ENCODE measurements around the gene ASTN2.
"Not testable (repeated sequence)": the region's sequence is repeated elsewhere in the genome, so short reads cannot be mapped to it uniquely, and the experiment has no call there.

ASTN2 gene

GRCh38 chr9:116928289-116928688 is 486.6 kb downstream of the ASTN2 start:
- H3K4me3 ChIP-seq (replicated peaks; ENCODE audit: low read depth, low read length): no peak overlapping the region
- no peak for DNase-seq (ENCODE audit: extremely low read depth, low read depth)
- TF ChIP-seq CTCF (IDR thresholded peaks at IDR 0.05; ENCODE audit: low read depth, low read length, missing control alignments): no peak

- TF ChIP-seq CTCF (IDR thresholded peaks at IDR 0.05; ENCODE audit: low read depth, low read length, missing control alignments): no peak
- no peak overlapping the region for H3K4me3 ChIP-seq (replicated peaks; ENCODE audit: low read depth, low read length)
- DNase-seq (ENCODE audit: extremely low read depth, low read depth): no peak
Measured at GRCh38 chr9:116927726-116928125, 487.1 kb downstream of the ASTN2 start.

- H3K4me3 ChIP-seq (replicated peaks; ENCODE audit: low read depth, low read length): no peak overlapping the region
- no peak for TF ChIP-seq CTCF (IDR thresholded peaks at IDR 0.05; ENCODE audit: low read depth, low read length, missing control alignments)
- no peak for DNase-seq (ENCODE audit: extremely low read depth, low read depth)
Measured at GRCh38 chr9:116925121-116925520, 489.7 kb downstream of the ASTN2 start.

- TF ChIP-seq CTCF (IDR thresholded peaks at IDR 0.05; ENCODE audit: low read depth, low read length, missing control alignments): no peak
- H3K4me3 ChIP-seq (replicated peaks; ENCODE audit: low read depth, low read length): no peak overlapping the region
- no peak for DNase-seq (ENCODE audit: extremely low read depth, low read depth)
Measured at GRCh38 chr9:116924462-116925110, 490.3 kb downstream of the ASTN2 start.

GRCh38 chr9:116917895-116918508 is 496.9 kb downstream of the ASTN2 start:
- H3K4me3 ChIP-seq (replicated peaks; ENCODE audit: low read depth, low read length): not testable (repeated sequence)

GRCh38 chr9:116913536-116913935 is 501.3 kb downstream of the ASTN2 start:
- no peak for DNase-seq (ENCODE audit: extremely low read depth, low read depth)
- H3K4me3 ChIP-seq (replicated peaks; ENCODE audit: low read depth, low read length): no peak overlapping the region
- no peak for TF ChIP-seq CTCF (IDR thresholded peaks at IDR 0.05; ENCODE audit: low read depth, low read length, missing control alignments)

More at GRCh38 chr9:116917895-116918508, 496.9 kb downstream of the ASTN2 start:
- DNase-seq (ENCODE audit: extremely low read depth, low read depth): not testable (repeated sequence)

- TF ChIP-seq CTCF (IDR thresholded peaks at IDR 0.05; ENCODE audit: low read depth, low read length, missing control alignments): no peak
- no peak overlapping the region for H3K4me3 ChIP-seq (replicated peaks; ENCODE audit: low read depth, low read length)
- no peak for DNase-seq (ENCODE audit: extremely low read depth, low read depth)
Measured at GRCh38 chr9:116910201-116910600, 504.7 kb downstream of the ASTN2 start.

Measured in HFF-Myc (cell line).